SK-N-SH treated with all-trans-retinoic acid at 6 μM for 48 hours (cell line): ENCODE data around the gene DHRS12.

Experiments
- ATAC-seq: fragments of 200-7000 bp; cut with Tn5 transposase; 3 replicates; pipeline ENCODE4 v1.9.1; 2020; ENCODE audit warnings: mild to moderate bottlenecking, moderate library complexity
- ARNTL ChIP-seq: fragments of 450-650 bp; formaldehyde crosslinking; IDR thresholded peaks from 2 replicates; pipeline ENCODE4 v1.5.0; 2020; ENCODE audit warnings: low read depth, mild to moderate bottlenecking, moderate library complexity, borderline replicate concordance
- BACH2 ChIP-seq: fragments of 250-450 bp; sonication (Bioruptor Pico); IDR thresholded peaks from 2 replicates; pipeline ENCODE4 v1.9.0; 2021; ENCODE audit warnings: mild to moderate bottlenecking, borderline replicate concordance
- CSDC2 ChIP-seq: fragments of 250-450 bp; sonication (Bioruptor Pico); IDR thresholded peaks from 2 replicates; pipeline ENCODE4 v1.5.0; 2020; ENCODE audit warnings: mild to moderate bottlenecking, moderate library complexity
- ESRRG ChIP-seq: fragments of 250-450 bp; sonication (Bioruptor Pico); IDR thresholded peaks from 2 replicates; pipeline ENCODE4 v1.6.1; 2021; ENCODE audit warnings: mild to moderate bottlenecking
- ISL1 ChIP-seq: fragments of 250-450 bp; sonication (Bioruptor Pico); IDR thresholded peaks from 2 replicates; pipeline ENCODE4 v2.1.2; 2022; ENCODE audit warnings: mild to moderate bottlenecking, moderate library complexity
- OSR1 ChIP-seq: fragments of 250-450 bp; sonication (Bioruptor Pico); IDR thresholded peaks from 2 replicates; pipeline ENCODE4 v1.8.0; 2022; ENCODE audit warnings: moderate library complexity, mild to moderate bottlenecking, inconsistent platforms
- RARB ChIP-seq: fragments of 250-450 bp; sonication (Bioruptor Pico); IDR thresholded peaks from 2 replicates; pipeline ENCODE4 v1.8.0; 2021; ENCODE audit warnings: mild to moderate bottlenecking, moderate library complexity
- SNAI2 ChIP-seq: fragments of 250-450 bp; sonication (Bioruptor Pico); IDR thresholded peaks from 2 replicates; pipeline ENCODE4 v1.5.0; 2020; ENCODE audit warnings: mild to moderate bottlenecking, moderate library complexity
- TOX ChIP-seq: fragments of 250-450 bp; sonication (Bioruptor Pico); IDR thresholded peaks from 2 replicates; pipeline ENCODE4 v1.8.0; 2021; ENCODE audit warnings: mild to moderate bottlenecking, moderate library complexity, borderline replicate concordance
- ZC3H10 ChIP-seq: fragments of 250-450 bp; sonication (Bioruptor Pico); IDR thresholded peaks from 2 replicates; pipeline ENCODE4 v1.5.1; 2021; ENCODE audit warnings: mild to moderate bottlenecking, moderate library complexity
- ZFP30 ChIP-seq: fragments of 450-650 bp; formaldehyde crosslinking; IDR thresholded peaks from 2 replicates; pipeline ENCODE4 v1.5.0; 2022; ENCODE audit warnings: mild to moderate bottlenecking, moderate library complexity
- ZNF565 ChIP-seq: fragments of 450-650 bp; formaldehyde crosslinking; conservative IDR thresholded peaks from 2 replicates; pipeline ENCODE4 v1.5.0; 2020; ENCODE audit warnings: low read depth, mild to moderate bottlenecking, moderate library complexity
- ZNF70 ChIP-seq: fragments of 450-650 bp; formaldehyde crosslinking; IDR thresholded peaks from 2 replicates; pipeline ENCODE4 v1.5.0; 2020; ENCODE audit warnings: mild to moderate bottlenecking, moderate library complexity
- ZNF8 ChIP-seq: fragments of 450-650 bp; formaldehyde crosslinking; IDR thresholded peaks from 2 replicates; pipeline ENCODE4 v1.5.0; 2020; ENCODE audit warnings: mild to moderate bottlenecking, moderate library complexity
- TF ChIP-seq, protein P1 (sequence below): fragments of 250-450 bp; sonication (Bioruptor Pico); IDR thresholded peaks from 2 replicates; pipeline ENCODE4 v1.8.0; 2020; ENCODE audit warnings: mild to moderate bottlenecking, moderate library complexity, borderline replicate concordance
- TF ChIP-seq, protein P2 (sequence below): fragments of 250-450 bp; sonication (Bioruptor Pico); IDR thresholded peaks from 2 replicates; pipeline ENCODE4 v1.5.1; 2020; ENCODE audit warnings: low read depth, mild to moderate bottlenecking, moderate library complexity
- TF ChIP-seq, protein P3 (sequence below): fragments of 250-450 bp; sonication (Bioruptor Pico); IDR thresholded peaks from 2 replicates; pipeline ENCODE4 v1.5.1; 2021; ENCODE audit warnings: mild to moderate bottlenecking, moderate library complexity
- TF ChIP-seq, protein P4 (sequence below): fragments of 250-450 bp; sonication (Bioruptor Pico); IDR thresholded peaks from 2 replicates; pipeline ENCODE4 v1.5.0; 2020; ENCODE audit warnings: mild to moderate bottlenecking, moderate library complexity
- TF ChIP-seq, protein P5 (sequence below): fragments of 250-450 bp; sonication (Bioruptor Pico); IDR thresholded peaks from 2 replicates; pipeline ENCODE4 v1.8.0; 2021; ENCODE audit warnings: low read depth, mild to moderate bottlenecking, moderate library complexity, borderline replicate concordance

Gene DHRS12

DNA sequence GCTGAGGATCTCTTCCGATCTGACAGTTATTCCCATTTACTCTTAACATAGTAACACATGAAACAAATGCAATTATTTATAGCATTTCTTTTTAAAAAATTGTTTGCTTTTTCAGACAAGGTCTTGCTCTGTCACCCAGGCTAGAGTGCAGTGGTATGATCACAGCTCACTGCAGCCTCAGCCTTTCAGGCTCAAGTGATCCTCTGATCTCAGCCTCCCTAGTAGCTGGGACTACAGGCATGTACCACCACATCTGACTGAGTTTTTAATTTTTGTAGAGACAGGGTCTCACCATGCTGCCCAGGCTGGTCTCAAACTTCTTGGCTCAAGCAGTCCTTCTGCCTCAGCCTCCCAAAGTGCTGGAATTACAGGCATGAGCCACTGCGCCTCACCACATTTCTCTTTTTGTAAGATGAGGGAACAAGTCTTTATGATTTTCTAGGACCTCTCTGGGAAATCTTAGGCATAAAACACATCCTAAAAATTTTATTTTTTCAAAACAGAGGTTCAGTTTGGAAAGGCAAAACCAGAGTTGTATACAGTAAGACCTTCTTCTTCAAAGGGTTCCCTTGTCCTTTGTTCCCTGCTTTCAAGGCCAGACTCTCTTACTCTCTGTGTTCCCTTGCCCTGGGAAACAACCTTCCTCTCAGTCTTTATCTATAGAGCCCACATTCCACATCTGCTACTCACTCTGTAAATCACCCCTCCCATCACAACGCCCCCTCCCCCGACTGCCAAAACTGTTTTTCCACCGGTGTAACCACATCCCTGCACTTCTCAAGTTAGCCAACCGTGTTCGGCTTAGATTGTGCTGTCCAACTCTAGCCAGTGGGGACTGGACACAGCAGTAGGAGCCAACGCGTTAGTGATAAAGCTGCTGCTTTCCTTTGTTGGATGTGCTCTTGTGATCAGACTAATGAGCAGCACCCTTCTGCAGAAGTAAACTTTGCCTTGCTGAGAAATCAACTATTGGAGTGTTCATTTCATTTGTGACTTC lies 56.2 kb downstream of the DHRS12 start:
- ATAC-seq: no peak
- TF ChIP-seq CSDC2 (CRISPR knock-in tag) (no peak), ARNTL (no peak), OSR1 (CRISPR knock-in tag) (no peak), SNAI2 (CRISPR knock-in tag) (no peak)
- TF ChIP-seq, protein P1, sequence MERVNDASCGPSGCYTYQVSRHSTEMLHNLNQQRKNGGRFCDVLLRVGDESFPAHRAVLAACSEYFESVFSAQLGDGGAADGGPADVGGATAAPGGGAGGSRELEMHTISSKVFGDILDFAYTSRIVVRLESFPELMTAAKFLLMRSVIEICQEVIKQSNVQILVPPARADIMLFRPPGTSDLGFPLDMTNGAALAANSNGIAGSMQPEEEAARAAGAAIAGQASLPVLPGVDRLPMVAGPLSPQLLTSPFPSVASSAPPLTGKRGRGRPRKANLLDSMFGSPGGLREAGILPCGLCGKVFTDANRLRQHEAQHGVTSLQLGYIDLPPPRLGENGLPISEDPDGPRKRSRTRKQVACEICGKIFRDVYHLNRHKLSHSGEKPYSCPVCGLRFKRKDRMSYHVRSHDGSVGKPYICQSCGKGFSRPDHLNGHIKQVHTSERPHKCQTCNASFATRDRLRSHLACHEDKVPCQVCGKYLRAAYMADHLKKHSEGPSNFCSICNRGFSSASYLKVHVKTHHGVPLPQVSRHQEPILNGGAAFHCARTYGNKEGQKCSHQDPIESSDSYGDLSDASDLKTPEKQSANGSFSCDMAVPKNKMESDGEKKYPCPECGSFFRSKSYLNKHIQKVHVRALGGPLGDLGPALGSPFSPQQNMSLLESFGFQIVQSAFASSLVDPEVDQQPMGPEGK: no peak

DNA sequence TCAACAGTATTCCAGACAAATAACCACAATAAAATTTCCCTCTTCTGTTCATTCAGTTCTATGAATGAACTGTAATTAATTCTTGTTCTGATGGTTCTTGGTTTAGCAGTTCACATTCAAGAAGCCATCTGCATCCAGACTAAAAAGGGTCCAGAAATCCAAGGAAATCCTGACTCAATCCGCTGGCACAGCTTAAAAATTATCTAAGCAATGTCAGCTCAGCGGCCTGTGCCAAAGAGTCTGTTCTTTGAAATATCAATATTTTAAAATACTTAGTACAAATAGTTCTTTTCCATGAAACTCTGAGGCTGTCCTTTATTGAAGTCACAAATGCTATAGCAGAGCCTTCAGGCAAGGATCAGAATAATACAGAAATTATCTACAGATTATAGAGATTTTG lies 57.2 kb downstream of the DHRS12 start:
- no peak for ATAC-seq
- TF ChIP-seq ESRRG (CRISPR knock-in tag) (no peak), BACH2 (CRISPR knock-in tag) (no peak), OSR1 (CRISPR knock-in tag) (no peak), SNAI2 (CRISPR knock-in tag) (no peak), ISL1 (no peak), ZC3H10 (CRISPR knock-in tag) (no peak), ZFP30 (CRISPR knock-in tag) (no peak)
- TF ChIP-seq, protein P2, sequence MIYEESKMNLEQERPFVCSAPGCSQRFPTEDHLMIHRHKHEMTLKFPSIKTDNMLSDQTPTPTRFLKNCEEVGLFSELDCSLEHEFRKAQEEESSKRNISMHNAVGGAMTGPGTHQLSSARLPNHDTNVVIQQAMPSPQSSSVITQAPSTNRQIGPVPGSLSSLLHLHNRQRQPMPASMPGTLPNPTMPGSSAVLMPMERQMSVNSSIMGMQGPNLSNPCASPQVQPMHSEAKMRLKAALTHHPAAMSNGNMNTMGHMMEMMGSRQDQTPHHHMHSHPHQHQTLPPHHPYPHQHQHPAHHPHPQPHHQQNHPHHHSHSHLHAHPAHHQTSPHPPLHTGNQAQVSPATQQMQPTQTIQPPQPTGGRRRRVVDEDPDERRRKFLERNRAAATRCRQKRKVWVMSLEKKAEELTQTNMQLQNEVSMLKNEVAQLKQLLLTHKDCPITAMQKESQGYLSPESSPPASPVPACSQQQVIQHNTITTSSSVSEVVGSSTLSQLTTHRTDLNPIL (CRISPR knock-in tag): no peak
- TF ChIP-seq, protein P3, sequence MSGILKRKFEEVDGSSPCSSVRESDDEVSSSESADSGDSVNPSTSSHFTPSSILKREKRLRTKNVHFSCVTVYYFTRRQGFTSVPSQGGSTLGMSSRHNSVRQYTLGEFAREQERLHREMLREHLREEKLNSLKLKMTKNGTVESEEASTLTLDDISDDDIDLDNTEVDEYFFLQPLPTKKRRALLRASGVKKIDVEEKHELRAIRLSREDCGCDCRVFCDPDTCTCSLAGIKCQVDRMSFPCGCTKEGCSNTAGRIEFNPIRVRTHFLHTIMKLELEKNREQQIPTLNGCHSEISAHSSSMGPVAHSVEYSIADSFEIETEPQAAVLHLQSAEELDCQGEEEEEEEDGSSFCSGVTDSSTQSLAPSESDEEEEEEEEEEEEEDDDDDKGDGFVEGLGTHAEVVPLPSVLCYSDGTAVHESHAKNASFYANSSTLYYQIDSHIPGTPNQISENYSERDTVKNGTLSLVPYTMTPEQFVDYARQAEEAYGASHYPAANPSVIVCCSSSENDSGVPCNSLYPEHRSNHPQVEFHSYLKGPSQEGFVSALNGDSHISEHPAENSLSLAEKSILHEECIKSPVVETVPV (CRISPR knock-in tag): no peak
- TF ChIP-seq, protein P4, sequence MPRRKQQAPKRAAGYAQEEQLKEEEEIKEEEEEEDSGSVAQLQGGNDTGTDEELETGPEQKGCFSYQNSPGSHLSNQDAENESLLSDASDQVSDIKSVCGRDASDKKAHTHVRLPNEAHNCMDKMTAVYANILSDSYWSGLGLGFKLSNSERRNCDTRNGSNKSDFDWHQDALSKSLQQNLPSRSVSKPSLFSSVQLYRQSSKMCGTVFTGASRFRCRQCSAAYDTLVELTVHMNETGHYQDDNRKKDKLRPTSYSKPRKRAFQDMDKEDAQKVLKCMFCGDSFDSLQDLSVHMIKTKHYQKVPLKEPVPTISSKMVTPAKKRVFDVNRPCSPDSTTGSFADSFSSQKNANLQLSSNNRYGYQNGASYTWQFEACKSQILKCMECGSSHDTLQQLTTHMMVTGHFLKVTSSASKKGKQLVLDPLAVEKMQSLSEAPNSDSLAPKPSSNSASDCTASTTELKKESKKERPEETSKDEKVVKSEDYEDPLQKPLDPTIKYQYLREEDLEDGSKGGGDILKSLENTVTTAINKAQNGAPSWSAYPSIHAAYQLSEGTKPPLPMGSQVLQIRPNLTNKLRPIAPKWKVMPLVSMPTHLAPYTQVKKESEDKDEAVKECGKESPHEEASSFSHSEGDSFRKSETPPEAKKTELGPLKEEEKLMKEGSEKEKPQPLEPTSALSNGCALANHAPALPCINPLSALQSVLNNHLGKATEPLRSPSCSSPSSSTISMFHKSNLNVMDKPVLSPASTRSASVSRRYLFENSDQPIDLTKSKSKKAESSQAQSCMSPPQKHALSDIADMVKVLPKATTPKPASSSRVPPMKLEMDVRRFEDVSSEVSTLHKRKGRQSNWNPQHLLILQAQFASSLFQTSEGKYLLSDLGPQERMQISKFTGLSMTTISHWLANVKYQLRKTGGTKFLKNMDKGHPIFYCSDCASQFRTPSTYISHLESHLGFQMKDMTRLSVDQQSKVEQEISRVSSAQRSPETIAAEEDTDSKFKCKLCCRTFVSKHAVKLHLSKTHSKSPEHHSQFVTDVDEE (CRISPR knock-in tag): no peak
- TF ChIP-seq, all 23 proteins: peak for 0

DNA sequence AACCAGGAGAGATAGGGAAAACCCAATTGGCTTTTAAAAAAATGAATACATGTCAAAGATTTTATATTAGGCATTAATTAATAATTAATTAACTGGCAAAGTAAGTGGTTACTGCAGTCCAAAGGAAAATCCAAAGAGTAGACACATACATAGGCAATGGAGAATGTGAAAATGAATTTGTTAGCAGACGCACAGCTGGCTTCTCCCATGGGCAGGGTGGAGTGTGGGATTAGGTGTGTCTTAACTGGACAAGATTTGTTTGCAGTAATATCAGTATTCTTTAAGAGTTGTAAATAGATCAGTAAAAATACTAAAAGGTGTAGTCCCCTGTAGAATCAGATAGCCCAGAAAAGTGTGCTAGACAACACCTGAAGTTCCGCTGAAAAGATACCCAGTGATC lies 58.7 kb downstream of the DHRS12 start:
- ATAC-seq: no peak
- TF ChIP-seq ZNF8 (CRISPR knock-in tag): no peak
- TF ChIP-seq, protein P2 (CRISPR knock-in tag): no peak
- TF ChIP-seq, all 23 proteins: peak for 0

DNA sequence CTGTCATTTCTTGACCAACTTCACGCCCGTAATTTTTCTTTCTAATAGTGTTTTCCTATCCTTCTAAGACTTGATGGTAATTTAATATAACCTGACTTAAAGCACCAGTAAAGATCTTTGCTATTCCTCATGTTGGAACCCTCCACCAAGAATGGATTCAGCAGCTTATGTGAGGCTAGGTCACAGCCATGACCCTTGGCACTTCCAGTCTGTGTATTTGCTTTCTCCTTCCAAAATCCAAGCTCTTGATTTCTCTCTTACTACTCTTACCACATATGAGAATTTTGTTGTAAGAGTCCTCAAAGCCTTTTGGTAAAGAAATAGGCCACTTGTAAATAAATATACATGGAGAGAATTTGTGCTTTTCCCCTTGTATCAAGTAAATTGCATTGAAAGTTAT lies 61.4 kb downstream of the DHRS12 start:
- ATAC-seq: no peak
- TF ChIP-seq RARB (CRISPR knock-in tag) (no peak), ZNF8 (CRISPR knock-in tag) (no peak), ISL1 (no peak), ZNF565 (CRISPR knock-in tag) (no peak), SNAI2 (CRISPR knock-in tag) (no peak), ZNF70 (CRISPR knock-in tag) (no peak), OSR1 (CRISPR knock-in tag) (no peak), TOX (CRISPR knock-in tag) (no peak)
- TF ChIP-seq, protein P1: no peak
- TF ChIP-seq, protein P5, sequence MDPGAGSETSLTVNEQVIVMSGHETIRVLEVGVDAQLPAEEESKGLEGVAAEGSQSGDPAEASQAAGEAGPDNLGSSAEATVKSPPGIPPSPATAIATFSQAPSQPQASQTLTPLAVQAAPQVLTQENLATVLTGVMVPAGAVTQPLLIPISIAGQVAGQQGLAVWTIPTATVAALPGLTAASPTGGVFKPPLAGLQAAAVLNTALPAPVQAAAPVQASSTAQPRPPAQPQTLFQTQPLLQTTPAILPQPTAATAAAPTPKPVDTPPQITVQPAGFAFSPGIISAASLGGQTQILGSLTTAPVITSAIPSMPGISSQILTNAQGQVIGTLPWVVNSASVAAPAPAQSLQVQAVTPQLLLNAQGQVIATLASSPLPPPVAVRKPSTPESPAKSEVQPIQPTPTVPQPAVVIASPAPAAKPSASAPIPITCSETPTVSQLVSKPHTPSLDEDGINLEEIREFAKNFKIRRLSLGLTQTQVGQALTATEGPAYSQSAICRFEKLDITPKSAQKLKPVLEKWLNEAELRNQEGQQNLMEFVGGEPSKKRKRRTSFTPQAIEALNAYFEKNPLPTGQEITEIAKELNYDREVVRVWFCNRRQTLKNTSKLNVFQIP (CRISPR knock-in tag): no peak
